A549 (cell line): ENCODE data around the gene MRPL14.

Experiments
- CTCF ChIP-seq: fragments of >200 bp; sonication (Bioruptor Twin); formaldehyde crosslinking; IDR thresholded peaks from 3 replicates; pipeline ENCODE4 v1.5.1; 2016
- ESRRA ChIP-seq: fragments of 150-350 bp; IDR thresholded peaks from 2 replicates; pipeline ENCODE4 v1.6.1; 2014; ENCODE audit warnings: mild to moderate bottlenecking, low read length, borderline replicate concordance
- NR3C1 ChIP-seq: fragments of >200 bp; sonication (Bioruptor Twin); formaldehyde crosslinking; IDR thresholded peaks from 3 replicates; pipeline ENCODE4 v1.6.1; 2017
- POLR2A ChIP-seq: IDR thresholded peaks from 2 replicates; pipeline ENCODE4 v1.6.1; 2012; ENCODE audit warnings: mild to moderate bottlenecking, low read length
- RAD21 ChIP-seq, 2 experiments: fragments of >200 bp in 1 of 2; sonication (Bioruptor Twin) in 1 of 2; formaldehyde crosslinking in 1 of 2; IDR thresholded peaks in 1 of 2; conservative IDR thresholded peaks in 1 of 2; 2 replicates in 1 of 2; 3 replicates in 1 of 2; pipeline ENCODE4 v1.6.1; 2012 to 2018; ENCODE audit warnings: inconsistent platforms in 1 of 2
- RCOR1 ChIP-seq: fragments of 150-350 bp; IDR thresholded peaks from 2 replicates; pipeline ENCODE4 v1.6.1; 2014; ENCODE audit warnings: antibody characterized with exemption, low read length, low read depth
- RFX5 ChIP-seq: fragments of 450-650 bp; IDR thresholded peaks from 2 replicates; pipeline ENCODE4 v1.7.1; 2014; ENCODE audit warnings: antibody characterized with exemption, mild to moderate bottlenecking, moderate library complexity
- TF ChIP-seq, protein P1 (sequence below): fragments of 200-600 bp; sonication (generic); IDR thresholded peaks from 2 replicates; pipeline ENCODE4 v1.6.1; 2016; ENCODE audit warnings: antibody characterized with exemption, mild to moderate bottlenecking, moderate library complexity
- TF ChIP-seq, protein P2 (sequence below): fragments of 150-350 bp; IDR thresholded peaks from 2 replicates; pipeline ENCODE4 v1.6.1; 2014; ENCODE audit warnings: low read depth, mild to moderate bottlenecking, low read length

GRCh38 chr6:44088827-44089590, 38.2 kb downstream of the MRPL14 start:
- TF ChIP-seq RFX5 (no peak), CTCF (no peak), RAD21 (conservative IDR thresholded peaks at IDR 0.05 in 1 of 2, IDR thresholded peaks at IDR 0.05 in 1 of 2) (no peak), ESRRA (no peak), POLR2A (no peak), RCOR1 (no peak), NR3C1 (no peak)
- TF ChIP-seq, protein P1, sequence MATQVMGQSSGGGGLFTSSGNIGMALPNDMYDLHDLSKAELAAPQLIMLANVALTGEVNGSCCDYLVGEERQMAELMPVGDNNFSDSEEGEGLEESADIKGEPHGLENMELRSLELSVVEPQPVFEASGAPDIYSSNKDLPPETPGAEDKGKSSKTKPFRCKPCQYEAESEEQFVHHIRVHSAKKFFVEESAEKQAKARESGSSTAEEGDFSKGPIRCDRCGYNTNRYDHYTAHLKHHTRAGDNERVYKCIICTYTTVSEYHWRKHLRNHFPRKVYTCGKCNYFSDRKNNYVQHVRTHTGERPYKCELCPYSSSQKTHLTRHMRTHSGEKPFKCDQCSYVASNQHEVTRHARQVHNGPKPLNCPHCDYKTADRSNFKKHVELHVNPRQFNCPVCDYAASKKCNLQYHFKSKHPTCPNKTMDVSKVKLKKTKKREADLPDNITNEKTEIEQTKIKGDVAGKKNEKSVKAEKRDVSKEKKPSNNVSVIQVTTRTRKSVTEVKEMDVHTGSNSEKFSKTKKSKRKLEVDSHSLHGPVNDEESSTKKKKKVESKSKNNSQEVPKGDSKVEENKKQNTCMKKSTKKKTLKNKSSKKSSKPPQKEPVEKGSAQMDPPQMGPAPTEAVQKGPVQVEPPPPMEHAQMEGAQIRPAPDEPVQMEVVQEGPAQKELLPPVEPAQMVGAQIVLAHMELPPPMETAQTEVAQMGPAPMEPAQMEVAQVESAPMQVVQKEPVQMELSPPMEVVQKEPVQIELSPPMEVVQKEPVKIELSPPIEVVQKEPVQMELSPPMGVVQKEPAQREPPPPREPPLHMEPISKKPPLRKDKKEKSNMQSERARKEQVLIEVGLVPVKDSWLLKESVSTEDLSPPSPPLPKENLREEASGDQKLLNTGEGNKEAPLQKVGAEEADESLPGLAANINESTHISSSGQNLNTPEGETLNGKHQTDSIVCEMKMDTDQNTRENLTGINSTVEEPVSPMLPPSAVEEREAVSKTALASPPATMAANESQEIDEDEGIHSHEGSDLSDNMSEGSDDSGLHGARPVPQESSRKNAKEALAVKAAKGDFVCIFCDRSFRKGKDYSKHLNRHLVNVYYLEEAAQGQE: no peak
- TF ChIP-seq, protein P2, sequence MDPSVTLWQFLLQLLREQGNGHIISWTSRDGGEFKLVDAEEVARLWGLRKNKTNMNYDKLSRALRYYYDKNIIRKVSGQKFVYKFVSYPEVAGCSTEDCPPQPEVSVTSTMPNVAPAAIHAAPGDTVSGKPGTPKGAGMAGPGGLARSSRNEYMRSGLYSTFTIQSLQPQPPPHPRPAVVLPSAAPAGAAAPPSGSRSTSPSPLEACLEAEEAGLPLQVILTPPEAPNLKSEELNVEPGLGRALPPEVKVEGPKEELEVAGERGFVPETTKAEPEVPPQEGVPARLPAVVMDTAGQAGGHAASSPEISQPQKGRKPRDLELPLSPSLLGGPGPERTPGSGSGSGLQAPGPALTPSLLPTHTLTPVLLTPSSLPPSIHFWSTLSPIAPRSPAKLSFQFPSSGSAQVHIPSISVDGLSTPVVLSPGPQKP: no peak
